GM19452 (cell line): Measurements from ENCODE around the gene MYO15B.
"Not testable (repeated sequence)": the region's sequence is repeated elsewhere in the genome, so short reads cannot be mapped to it uniquely, and the experiment has no call there.

Experiments used
- ATAC-seq: cut with Tn5 transposase; IDR thresholded peaks from one replicate; pipeline ENCODE4 v1.9.1; 2021; ENCODE audit not compliant: unreplicated experiment

MYO15B gene

GRCh38 chr17:75637143-75637538 lies 49.5 kb downstream of the MYO15B start:
- ATAC-seq: no peak

- no peak for ATAC-seq
Observed at GRCh38 chr17:75637551-75637950, 50.0 kb downstream of the MYO15B start.

GRCh38 chr17:75638039-75638438 lies 50.4 kb downstream of the MYO15B start:
- ATAC-seq: not testable (repeated sequence)

DNA sequence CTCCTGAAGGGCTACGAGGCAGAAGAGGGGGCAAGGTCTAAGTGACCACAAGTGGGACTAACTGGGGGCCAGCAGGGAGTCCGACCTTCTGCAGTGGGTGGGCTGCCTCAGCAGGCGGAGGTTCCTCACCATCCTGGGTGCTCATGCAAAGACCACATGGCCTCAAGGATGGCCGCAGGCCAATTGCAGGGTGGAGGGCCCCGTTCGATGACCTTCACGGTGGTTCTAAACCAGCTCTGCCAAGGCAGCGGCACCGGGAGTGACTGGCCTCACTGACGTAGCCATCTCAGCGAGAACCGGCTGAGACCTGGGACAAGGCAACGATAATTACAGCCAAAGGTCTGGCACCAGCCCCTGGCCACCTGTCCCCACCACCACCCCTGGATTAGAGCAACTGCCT lies 51.3 kb downstream of the MYO15B start:
- no peak for ATAC-seq

GRCh38 chr17:75639327-75639726 lies 51.7 kb downstream of the MYO15B start:
- no peak for ATAC-seq

- no peak for ATAC-seq
Observed at GRCh38 chr17:75639771-75640555, 52.4 kb downstream of the MYO15B start.

DNA sequence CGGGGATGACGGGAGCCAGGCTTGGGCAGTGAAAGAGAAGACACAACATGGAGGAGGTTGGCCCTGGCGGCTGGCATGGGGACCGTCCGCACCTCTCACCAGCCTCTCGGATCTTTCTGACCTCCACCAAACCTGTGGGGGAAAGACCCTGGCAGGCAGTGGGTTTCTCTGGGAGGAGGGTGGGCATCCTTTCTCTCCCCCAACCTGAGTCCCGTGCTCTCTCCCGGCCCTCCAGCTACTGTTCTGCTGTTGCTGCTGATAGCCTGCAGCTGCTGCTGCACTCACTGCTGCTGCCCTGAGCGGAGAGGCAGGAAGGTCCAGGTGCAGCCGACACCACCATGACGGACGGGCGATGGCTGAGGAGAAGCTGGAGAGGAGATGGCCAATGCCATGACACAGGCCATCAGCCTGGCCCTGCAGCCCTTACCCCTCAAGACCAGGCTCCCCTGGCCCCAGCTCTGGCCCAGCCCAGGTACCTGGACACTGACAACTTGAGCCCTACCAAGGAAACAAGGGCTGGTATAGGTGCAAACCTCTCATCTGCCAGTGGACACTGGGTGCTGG lies 53.0 kb downstream of the MYO15B start:
- no peak for ATAC-seq

DNA sequence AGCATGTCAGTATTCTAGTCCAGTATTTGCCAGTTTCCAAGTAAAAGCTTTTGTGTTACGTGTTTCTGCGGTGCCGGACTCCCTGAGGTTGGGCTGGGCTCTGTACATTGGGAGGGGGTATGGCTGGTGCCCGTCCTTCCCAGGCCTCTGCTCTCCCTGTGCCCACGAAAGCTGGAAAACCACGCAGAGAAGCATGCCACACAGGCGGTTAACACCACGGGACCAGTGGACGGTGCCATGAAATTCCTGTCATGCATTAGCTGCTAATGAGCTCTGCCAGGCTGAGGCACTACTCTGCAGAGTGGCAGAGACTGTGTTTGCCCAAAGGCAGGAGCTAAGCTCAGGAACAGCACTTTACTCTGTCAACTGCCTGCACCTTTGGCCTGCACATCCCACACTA lies 53.7 kb downstream of the MYO15B start:
- no peak for ATAC-seq

DNA sequence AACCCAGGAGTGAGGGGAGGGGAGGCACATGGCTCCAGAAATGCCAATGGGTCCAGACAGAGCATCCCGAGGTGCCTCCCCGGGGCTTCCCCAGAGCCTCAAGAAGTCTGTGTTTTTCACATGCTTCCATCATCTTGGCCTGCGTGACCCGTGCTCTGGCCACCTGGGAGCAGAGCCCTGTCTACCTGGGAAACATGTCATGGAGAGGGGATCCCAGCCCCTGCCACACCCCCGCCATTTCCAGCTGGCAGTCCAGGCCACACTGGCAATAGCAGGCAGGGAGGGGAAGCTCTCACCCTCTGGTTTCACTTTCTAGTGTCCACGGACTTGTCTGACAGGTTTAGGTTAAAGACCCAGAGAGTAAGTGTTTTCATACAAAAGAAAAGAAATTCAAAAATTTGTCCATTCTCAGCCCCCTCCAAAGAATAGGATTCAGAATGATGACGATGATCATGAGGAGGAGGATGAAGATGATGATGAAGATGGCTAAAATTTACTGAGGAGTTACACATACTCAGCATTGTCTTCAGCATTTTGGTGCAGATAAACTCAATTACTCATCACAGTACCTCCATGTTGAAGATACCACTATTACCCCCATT lies 54.7 kb downstream of the MYO15B start:
- no peak for ATAC-seq

GRCh38 chr17:75642784-75643642 lies 55.4 kb downstream of the MYO15B start:
- ATAC-seq: no peak

- no peak for ATAC-seq
Observed at GRCh38 chr17:75643643-75644017, 56.0 kb downstream of the MYO15B start.

DNA sequence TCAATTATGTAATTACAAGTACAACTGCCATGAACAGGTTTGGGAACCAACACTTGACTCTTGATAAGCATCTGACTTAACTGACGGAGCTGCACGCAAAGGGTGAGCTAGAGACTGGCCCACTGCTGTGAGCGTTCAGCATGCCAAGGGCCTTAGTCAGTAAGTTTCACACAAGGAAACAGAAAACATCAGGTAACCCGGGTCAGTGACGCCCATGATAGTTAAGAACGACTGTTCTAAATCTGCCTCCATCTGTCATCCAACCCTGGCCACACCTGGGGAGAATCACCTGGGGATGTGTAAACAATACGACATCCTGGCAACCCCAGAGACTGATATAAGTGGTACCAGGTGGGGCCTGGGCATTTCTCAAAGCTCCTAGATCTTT lies 57.9 kb downstream of the MYO15B start:
- ATAC-seq: no peak

DNA sequence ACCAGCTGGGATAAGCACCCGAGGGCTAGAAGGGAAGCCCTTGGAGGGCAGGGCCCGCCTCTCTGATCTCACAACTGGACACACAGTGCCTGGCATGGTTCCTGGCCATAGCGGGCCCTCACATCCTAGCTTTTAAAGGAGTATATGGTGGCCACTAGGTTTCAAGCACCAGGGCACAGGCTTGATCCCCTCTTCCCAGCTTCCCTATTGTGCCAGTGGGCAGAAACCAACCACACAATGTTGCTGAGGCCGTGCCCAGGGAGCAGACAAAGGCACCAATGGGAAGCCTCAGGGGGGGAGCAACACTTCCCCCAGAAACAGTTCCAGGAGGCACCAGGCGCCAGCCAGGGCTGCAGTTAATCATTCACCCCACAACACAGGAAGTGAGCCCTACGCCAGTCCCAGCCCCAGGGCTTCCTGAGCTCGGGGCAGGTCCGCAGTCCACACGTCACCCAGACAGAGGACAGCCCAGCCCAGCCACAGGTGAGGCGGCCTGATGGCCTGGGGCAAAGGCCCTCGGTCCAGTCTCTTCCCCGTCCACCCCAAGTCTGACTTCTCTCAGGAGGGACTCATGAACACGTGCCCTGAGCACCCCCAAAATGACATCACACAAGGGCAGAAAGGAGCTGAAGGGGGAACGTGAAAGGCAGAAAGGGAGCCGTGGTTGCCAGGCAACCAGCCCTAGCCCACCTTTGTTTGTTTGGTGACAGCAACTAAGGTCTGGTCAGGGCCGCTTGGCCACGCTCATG lies 58.5 kb downstream of the MYO15B start:
- peak; percentile 91 for ATAC-seq

DNA sequence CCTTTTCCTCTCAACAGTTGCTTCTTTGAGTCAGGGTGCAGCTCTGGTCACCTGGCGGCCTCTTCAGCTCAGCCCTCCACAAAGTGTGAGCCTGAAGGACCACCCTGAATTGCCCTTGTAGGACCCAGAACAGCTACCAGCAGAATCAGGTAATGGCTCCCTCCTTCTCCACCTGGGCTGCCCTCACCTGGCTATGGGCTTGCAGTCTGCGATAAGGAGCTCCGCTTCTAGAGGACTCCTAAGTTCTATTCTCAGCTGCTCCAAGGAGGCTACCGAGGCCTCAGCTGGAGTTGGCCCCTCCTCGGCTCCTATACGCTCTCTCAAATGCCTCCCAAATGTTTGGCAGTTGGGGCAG lies 59.0 kb downstream of the MYO15B start:
- no peak for ATAC-seq

DNA sequence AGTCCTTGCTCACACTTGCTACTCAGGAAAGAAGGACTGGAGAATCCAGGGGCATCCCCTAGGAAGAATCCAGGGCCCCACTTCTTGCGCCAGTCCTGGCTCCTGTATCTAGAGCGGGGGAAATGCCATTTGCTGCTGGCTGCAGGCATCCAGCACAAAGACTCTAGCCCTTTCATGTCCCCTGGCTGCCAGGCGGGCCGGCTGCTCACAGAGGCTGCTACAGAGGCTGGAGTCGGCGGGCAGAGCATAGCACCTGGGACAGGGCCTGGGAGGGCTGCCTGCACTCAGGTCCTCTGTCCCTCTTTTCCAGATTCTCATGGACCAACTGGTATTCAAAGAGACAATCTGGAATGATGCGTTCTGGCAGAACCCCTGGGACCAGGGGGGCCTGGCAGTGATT lies 59.5 kb downstream of the MYO15B start:
- no peak for ATAC-seq

DNA sequence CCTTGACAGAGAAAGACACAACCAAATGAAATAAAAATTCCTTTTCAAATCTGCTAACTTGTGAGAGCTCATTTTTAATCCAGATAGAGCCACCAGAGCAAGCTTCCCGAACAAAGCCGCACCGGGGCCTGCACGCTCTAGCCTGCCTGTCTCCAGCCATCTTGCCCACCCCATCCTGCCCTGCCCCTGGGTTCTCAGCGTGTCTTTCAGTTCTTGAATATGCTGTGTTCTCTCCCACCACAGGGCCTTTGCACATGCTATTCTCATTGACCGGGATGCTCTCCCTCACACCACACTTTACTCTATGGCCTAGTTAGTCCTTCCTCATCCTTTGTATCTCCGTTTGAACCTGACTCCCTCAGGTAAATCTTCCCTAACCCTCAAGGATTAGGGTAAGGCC lies 60.3 kb downstream of the MYO15B start:
- ATAC-seq: no peak

GRCh38 chr17:75649687-75650086 lies 62.1 kb downstream of the MYO15B start:
- no peak for ATAC-seq

- no peak for ATAC-seq
Observed at GRCh38 chr17:75650874-75651273, 63.3 kb downstream of the MYO15B start.

DNA sequence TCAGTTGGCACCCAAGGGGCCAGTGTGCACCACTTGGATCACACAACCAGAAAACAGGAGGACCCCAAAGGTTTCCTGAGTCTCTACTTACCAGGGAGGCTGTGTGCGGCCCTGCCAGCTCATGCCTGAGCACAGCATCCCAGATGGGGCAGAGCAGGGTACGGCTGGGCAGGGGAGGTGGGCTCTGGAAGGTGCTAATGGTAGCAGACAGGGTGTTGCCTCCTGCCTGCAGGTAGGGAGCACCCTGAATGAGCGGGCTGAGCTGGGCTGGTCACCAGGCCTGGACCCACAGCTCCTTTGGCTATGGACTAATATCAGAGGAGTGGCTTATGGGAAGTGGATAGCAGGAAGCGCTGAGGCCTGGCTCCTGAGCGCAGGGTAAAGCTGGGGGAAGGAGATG lies 64.7 kb downstream of the MYO15B start:
- no peak for ATAC-seq

DNA sequence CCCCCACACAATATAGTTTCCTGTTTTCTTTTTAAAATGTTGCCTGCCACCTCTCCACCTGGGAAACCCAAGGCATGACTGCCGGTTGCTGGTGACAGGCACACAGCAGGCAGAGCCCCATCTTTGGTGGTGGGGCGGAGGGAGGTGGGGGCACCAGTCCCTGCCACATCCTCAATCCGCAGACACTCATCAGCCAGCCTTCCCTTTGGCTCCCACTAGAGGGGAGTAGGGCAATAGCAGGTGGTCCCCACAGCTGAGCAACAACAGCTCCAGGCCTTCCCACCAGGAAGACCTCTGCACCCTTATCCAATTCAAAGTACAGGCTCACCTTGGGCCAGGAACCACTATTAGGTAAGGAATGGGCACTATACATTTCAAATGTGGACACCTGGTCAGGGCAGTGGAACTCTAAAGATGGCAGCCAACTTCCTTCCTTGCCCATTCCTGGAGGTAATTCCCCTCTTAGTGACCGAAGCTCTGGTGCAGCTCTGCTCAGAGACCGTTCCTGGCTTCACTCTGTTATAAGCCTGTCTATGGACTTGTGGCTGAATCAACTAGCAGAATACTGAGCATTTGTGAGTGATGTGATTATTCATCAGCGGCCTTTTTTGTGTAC lies 65.4 kb downstream of the MYO15B start:
- ATAC-seq: no peak

GRCh38 chr17:75654176-75654575 lies 66.6 kb downstream of the MYO15B start:
- ATAC-seq: no peak
